HL-60/S4 treated with phorbol 12-myristate 13-acetate at 8.2 ng/mL for 4 days and 3 days (cell line): ENCODE measurements around the gene C14orf180.

ENCODE experiments used
- in situ Hi-C: fragments of 300-500 bp; cut with MboI; formaldehyde crosslinking; loops from 2 replicates; pipeline ENCODE4 v1.15.0; 2022; ENCODE audit warnings: low sequenced_read_pairs

Gene C14orf180

DNA sequence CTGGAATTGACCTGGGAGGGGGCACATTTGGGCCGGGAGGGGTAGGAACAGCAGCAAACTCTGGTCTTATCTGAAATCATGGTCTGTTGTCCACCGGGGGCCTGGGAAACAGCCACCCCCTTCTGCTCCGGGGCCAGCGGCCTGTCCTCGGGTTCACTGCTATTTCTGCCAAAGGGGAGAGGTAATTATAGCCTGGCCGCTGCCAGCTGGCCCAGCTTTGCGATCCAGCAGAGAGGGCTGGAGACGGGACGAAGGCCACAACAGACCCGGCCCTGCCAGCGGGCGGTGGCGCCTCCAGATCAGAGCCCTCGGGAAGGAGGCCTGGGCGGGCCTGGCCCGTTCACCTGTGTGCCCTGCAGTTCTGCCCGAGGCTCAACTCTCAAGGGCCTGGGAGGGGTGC is at the start of gene C14orf180:
TSS of gene C14orf180 (plus strand) at position 258 of the 400 bp plus-strand sequence. CDS start 6,667 bp downstream, outside the sequence.
- in situ Hi-C loops, result no loop called here

DNA sequence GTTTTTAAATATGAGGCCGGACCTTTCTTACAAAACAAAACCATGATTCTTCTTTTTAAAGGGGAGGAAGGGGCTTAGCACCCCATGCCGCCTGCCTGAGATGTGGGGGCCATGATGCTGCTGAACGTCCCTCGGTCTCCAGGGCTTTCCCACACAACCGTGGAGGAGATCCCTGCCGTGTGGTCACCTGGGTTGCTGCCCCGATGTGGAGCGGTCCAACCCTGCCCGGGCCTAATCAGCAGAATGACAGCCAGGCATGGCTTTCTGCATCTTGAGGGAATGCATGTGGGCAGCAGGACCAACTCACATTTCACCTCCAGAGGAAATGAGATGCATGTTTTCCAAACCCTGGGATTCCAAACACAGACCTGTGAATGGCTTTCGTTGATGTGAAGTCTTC is 48.9 kb upstream of the C14orf180 start:
- in situ Hi-C loops, result no loop called here

DNA sequence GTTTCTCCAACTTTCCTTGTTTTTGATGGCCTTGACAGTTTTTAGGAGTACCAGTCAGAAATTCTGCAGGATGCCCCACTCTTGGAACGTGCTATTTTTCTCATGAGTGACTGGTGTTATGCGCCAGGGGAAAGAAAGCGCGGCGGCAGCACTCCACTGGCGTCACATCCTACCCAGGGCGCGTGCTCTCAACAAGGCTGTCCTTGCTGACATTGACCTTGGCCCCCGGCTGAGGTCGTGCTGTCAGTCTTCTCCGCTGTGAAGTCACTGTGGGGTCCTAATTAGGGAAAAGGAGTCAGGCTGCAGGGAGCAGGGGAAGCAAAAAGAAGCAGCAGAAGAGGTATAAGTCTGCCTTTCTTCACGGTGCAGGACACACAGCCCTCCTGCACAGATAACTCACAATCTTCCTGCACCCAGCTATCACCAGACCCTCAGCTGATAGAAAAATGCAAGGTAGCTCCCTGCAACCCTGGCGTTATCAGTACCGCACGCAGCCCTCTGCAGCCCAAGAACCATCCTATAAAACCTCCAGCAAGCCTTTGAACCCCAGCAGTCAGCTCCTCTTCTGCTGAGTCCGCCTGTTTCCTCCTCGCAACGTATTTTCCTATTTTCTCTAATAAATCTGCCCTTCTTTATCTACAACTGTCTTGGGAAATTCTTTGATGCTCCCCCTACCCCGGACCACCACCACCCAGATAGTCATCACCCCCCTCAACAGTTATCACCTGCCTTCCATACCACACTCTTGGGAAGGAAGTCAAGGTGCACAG is 48.0 kb upstream of the C14orf180 start:
- in situ Hi-C loops, result no loop called here

DNA sequence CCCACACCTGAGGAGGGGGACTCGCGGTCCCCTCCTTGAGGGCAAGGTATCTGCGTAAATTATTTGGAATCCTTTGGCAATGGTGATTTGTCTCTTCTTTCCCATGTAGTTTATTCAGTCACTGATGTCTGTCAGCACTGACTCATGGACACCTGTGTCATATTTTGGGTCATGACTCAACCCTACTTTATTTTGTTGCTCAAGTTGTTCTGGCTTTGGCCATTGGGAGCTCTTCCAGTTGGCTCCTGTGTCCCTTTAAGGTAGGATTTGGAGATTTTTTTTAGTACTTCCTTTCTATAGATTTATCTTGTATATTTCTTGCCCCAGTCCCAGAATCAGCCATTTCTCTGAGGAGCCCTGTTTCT is 47.4 kb upstream of the C14orf180 start:
- in situ Hi-C loops, result no loop called here

DNA sequence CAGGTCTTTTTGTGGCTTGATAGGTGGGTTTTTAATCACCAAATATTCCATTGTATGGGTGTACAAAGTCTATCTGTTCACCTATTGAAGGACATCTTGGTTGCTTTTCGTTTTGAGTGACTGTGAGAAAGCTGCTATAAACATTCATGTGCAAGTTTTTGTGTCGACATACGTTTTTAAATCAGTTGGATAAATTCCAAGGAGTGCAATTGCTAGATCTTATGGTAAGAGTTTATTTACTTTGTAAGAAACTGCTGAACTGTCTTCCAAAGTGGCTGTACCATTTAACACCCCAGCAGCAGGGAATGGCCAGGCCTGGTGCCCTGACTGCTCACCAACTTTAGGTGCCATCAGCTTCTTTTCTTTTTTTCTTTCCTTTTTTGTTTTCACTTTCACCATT is 45.5 kb upstream of the C14orf180 start:
- in situ Hi-C loops, result no loop called here

DNA sequence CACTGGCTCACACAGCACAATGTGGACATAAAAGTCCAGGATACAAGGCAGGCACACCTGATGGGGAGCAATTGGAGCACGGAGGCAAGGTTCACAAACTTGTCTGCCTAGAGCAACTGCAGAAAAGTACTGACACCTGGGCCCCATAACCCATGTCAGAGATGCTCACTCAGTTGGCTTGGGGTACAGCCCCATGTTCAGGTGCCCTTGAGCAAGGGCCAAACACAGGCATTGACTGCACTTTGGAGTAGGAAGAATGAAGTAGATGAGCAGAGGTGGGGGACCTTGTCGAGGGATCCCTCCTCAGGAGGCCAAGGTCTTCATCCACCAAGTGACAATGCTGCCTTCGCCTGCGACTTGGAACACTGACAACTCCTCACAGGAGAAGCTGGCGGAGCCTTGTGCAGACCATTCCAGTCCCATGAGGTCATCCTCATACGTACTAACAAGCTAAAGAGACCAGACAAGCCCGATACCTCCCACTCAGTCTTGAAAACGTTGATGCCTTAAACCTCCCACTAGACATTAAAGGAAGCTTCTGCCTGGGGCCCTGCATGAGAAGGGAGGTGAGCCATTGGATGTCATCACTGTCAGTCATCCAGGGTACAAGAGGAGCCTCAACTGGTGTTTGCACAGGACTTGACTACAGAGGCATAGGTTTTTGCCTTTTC is 42.5 kb upstream of the C14orf180 start:
- in situ Hi-C loops, result no loop called here

DNA sequence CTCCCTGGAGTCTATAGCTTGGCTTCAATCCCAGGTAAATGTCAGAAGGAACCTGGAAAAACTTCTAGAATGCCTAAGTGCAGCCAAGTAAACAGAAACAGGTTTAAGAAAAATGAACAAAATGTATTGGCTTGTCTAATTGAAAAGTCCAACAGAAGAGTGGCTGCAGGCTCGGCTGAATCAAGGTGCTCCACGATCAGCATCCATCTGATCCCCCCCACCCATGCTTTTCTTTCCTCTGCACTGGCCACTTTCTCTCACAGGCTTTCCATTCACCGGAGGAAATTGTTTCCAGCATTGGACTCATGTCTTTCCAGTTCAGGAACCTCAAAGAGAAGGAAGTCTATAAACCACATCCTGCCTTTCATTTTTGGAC is 42.0 kb upstream of the C14orf180 start:
- in situ Hi-C loops, result no loop called here

DNA sequence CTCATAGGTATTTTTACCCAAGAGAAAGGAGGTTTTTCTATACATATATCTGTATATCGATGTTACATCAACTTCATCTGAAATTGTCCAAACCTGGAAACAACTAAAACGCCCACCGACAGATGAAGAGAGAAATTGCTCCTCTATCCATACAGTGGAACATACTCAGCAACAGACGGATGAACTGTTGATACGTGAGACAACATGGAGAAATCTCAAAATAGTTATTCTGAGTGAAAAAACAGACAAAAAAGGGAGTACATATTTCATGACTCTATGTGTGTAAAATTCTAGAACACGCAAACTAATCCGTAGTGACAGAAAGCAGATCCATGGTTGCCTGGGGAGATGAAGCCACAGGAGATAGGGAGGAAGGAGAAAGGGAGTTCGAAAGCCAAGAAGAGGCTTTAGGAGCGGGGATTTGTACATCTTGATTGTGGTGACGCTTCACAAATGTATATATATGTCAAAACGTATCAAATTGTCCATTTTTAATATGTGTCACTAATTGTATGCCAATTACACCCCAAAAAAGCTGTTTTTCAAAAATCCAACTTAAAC is 37.6 kb upstream of the C14orf180 start:
- in situ Hi-C loops, result no loop called here

DNA sequence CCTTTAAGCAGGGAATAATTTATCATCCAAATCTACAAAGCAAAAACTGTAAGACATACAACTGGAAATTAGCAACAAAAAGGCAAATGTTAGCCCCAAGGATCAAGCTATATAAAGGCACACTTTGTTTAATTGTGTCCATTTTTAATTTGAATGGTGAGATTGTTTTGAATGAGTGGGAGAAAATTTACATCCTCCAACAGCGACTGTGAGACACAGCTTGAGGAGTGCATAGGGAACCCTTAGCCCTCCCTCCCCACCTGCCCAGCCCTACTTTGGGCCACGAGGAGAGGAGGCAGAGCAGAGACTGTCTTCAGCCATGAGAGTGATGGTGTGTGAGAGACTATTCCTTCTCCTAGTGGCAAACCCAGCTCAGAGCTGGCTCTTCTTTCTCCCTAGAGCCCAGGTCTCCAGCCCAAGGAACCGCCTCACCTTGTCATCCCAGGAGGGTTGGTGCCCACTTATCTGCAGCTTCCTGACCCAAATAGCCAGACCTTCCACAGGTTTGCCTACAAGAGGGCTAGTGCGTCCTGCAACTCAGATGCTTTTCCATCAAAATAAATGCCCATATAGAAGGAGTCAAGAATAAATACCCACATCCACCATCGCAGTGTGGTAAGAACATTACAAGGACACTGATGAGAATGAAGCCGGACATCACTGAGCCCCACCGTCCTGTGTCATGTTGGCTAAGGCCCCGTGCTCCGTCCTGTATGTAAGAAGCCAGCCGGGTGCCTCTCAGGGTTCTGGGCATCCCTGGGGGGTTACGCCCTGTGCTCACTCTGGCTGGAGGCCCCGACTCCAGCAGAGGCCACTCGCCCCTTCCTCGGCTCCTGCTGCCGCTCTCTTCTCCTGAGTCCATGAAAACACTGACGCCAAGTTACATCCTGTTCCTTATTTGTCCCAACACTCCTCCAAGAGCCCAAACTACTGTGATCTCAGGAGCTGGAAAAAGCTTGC is 36.4 kb upstream of the C14orf180 start:
- in situ Hi-C loops, result no loop called here

DNA sequence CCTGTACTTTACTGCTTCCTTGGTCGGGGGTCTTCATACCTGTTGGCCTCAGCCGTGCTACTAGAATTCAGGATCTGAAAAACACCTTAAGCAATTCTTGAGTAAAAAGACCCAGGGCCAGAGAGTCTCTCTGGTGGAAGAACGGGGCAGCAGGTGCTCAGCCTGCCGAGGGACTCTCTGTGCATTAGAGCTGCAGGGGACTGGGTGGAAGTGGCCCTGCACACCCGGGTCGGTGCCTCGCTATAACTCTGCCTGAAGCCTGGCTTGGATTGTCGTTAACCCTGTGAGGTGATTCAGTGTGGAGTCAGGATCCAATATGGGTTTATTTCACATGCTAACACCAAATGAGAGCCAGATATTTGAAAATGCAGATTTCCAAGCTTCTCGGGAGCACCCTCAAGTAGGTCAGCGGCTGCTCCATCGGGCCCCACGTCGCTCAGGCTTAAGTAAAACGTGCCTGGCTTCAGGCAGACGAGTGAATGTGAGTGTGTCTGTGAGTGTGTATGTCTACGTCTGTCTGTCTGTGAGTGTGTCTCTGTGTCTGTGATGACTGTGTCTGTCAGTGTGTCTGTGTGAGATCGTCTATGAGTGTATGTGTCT is 35.1 kb upstream of the C14orf180 start:
- in situ Hi-C loops, result no loop called here

DNA sequence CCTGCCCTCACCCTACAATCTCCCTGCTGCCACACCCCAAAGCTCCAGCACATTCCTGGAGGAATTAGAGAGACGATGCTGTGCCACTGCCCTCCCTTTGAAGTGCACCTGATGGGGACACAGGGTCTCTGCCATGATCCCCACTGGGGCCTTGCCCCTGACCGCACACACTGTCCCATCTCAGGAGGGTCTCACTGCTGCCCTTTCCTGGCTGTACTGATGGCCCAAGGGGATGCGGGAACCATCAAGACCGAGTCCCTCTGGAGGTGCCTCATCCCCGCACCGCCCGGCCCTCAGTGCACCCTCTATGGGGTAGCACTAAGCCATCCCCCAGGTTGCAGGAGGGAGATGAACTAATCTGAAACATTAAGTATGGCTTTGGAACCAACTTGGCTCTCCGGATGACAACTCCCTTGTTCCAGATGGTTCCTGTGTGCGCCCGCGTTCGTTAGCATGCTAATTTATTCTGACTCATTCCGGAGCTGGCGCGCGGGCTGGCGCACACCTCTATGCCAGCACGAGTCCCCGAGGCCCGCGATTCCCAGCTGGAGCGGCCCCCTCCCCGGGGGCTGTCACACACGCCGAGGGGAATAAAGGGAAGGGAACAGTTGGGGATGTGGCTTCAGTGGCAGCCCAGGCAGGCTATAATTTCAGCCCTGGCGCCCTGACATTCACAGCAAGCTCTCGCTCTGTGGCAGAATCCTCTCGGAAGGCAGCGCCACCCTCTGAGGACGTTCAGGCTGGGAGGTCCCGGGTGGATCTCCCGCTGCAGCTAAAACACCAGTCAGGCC is 34.2 kb upstream of the C14orf180 start:
- in situ Hi-C loops, result no loop called here

DNA sequence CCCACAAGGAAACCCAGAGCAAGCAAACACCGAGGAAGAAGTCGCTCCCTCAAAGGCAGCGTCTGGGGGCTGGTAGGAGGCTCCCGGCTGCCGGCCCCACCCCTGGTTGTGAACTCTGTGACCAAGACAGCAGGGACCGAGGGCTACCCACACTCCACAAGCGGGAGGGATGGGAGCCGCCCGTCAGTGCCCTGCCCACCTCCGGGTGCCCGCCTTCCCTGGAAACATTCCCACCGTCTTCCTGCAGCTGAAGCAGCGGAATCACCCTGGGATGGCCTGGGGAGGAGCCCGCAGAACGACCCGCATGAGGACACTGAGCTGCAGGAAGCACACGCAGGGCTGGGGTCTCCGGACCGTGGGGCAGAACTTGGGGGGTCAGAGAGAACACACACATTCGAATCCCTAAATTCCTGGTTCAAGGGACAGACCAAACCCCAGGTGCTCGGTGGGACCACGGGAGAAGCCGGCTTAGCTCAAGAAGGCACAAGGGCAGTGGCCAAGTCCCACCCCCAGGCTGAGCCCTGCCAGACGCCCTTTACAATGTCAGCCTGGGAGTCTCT is 33.5 kb upstream of the C14orf180 start:
- in situ Hi-C loops, result no loop called here

DNA sequence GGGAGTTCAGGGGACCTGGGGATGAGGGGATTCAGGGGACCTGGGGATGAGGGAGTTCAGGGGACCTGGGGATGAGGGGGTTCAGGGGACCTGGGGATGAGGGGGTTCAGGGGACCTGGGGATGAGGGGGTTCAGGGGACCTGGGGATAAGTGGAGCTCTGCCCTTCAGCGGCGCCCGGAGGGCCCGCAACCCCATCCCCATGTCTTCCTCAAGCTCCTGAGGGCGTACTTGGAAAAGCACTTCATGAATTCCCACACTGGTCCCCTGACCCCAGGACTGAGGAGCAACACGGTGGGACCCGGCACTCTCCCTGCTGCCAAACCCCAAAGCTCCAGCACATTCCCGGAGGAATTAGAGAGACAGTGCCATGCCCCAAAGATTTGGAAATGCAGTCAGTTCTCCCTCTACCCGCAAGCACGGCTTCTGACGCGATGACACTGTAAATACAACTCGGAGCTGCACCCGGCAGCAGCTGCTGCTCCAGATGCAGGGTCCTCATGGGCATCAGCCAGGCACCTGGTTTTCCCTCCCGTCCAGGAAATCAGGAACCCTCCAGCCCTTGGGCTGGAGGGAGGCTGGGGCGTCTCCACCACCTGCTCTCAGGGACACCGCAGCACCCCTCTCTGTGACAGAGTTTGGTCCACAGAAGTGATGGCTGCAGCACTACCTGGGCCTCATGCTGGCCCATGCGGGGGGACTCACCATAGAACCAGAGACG is 32.8 kb upstream of the C14orf180 start:
- in situ Hi-C loops, result no loop called here

DNA sequence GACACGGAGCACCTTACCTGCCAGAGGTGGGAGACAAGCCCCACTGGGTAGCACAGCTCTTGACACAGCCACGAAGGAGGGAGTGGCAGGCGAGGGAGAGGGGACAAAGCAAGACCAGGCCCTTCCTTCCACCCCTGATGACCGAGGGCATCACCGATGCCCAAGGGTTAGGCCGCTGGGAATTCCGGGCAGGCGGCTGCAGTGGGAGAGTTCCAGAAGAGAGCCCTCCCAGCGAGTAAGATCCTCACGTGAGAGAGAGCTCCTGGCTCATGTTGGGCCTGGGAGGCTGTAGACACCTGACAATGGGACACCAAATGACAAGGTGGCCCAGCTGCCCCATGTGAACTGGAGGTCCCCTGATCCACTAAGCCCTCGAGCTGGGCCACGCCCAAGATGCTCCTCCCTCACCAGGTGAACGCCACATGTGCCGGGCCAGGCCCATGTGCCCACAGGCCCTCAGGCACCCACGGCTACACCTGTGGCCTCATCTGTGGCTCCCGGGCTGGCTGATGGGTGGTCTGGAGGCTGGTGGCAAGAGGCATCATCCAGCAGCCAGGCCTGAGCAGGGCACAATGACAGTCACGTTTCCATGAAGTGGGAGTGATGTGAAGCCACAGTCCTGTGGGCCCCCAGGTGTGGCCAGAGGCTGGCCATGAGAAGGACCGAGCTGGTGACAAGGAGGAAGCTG is 32.1 kb upstream of the C14orf180 start:
- in situ Hi-C loops, result no loop called here

DNA sequence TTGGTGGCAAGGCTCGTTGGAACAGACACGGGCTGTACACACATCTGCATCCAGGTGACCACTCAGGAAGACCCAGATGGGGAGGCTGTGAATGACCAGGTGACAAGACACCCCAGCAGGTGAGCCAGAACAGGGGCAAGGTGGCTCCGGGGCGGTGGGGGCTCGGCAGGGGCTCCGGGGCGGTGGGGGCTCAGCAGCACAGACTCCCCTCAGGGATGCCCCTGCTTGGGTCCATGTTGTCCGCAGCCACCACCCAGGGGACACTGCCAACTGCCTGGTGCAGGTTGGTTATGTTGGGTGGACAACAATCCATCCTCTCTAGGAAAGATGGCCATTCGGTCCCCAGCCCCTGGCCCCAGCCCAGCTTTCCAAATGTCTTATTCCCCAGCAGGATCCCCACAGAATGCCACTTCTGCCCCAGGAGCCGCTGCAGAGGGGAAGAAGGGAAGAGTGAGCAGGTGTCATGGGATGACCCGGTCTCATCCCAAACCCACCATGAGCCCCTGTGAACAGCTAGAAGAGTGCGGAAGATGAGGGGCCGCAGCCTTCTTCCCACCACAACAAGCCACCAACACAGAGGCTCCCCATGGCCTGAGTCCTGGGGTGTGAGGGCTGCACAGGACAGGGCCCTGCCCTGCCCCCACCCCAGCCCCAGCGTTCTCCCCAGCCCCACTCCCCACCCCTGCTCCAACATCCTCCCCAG is 31.4 kb upstream of the C14orf180 start:
- in situ Hi-C loops, result no loop called here

DNA sequence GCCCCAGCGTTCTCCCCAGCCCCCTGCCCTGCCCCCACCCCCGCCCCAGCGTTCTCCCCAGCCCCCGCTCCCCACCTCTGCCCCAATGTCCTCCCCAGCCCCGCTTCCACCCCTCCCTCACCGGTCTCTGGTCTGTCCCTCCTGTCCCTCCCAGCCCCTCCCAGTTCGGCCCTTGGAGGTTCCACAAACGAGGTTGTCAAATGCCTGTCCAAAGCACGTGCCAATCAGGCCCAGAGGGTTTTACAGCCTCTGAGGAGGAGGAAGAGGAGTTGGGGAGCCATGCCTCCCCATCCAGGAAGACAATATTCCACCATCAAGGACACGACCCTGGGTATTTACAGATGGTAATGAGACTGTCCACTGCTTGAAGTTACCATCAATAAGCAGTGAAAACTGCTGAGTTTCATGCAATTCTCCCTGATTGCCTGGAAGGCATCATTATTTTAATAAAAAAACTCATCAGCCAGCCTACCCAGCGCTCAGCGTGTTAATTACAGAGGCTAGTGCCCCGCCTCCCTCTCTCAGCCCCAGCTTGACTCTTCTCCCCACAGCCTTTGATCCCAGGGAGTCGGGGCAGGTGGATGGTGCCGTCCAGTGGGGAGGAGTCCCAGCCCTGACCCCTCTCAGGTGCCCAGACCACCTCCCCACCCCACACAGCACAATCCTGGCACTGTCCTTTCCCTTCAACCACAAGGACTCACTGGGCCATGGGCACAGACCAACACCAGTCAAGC is 30.6 kb upstream of the C14orf180 start:
- in situ Hi-C loops, result no loop called here
